OCI-LY1 (cell line): Measurements from ENCODE around the gene ZBTB20.

Experiments
- CTCF ChIP-seq: fragments of 200-600 bp; sonication (generic), shearing (Covaris generic); IDR thresholded peaks from 2 replicates; pipeline ENCODE4 v1.5.1; 2017; ENCODE audit warnings: mild to moderate bottlenecking, antibody characterized with exemption, low read length, moderate library complexity, mixed read lengths
- EZH2 ChIP-seq: fragments of 200-600 bp; sonication (generic), shearing (Covaris generic); IDR thresholded peaks from 2 replicates; pipeline ENCODE4 v1.8.0; 2017; ENCODE audit warnings: borderline replicate concordance, mixed run types, mild to moderate bottlenecking, antibody characterized with exemption, low read length, moderate library complexity, mixed read lengths

- no peak for TF ChIP-seq CTCF
- TF ChIP-seq EZH2 = no peak
Observed at GRCh38 chr3:114418107-114418506, 729.0 kb downstream of the ZBTB20 start.
